Measurements from ENCODE around the gene CSNK2A1.

CSNK2A1 gene

DNA sequence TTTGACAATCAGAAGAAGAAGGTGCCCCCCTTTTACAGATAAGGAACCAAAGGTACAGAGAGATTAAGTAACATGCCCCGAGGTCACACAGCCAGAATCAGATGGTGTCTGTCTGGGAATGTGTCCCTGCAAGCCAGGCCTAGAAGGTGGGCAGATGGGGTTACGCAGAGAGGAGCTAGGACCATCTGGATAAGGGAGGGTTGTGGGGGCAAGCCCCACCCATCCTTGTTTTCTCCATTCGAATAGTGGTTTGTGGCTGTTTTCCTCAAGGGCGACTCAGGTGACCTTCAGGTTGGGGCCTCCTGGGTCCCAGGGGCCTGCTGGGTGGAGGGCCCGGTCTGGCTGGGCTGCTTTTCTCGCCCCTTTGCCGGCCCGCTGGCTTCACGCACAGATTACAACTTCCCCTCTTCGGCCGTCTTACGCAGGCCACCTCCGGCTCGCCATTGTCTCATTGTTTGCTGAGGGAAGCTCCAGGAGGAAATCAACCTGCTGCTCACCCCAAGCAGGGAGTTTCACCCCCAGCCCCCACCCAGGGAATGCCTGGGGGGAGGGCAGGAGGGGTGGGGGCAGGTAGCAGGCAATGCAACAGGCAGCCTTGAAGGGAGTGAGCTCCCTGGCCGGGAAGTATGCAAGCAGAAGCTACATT, 30.8 kb upstream of the CSNK2A1 start:
- Mint-ChIP-seq H3K27me3 (peaks cover 50 to 58% of the 10 kb centered on the region in 2 donors), H3K27ac (no peak overlapping the region), H3K4me1 (ENCODE audit: low read depth in 2 of 2) (no peaks in the 10 kb centered on the region), H3K4me3 (no peak overlapping the region), H3K9me3 (no peaks in the 10 kb centered on the region), H3K36me3 (ENCODE audit: insufficient read depth) (no peaks in the 10 kb centered on the region)
- DNase-seq (no peak), ATAC-seq (replicated peaks) (no peak)

DNA sequence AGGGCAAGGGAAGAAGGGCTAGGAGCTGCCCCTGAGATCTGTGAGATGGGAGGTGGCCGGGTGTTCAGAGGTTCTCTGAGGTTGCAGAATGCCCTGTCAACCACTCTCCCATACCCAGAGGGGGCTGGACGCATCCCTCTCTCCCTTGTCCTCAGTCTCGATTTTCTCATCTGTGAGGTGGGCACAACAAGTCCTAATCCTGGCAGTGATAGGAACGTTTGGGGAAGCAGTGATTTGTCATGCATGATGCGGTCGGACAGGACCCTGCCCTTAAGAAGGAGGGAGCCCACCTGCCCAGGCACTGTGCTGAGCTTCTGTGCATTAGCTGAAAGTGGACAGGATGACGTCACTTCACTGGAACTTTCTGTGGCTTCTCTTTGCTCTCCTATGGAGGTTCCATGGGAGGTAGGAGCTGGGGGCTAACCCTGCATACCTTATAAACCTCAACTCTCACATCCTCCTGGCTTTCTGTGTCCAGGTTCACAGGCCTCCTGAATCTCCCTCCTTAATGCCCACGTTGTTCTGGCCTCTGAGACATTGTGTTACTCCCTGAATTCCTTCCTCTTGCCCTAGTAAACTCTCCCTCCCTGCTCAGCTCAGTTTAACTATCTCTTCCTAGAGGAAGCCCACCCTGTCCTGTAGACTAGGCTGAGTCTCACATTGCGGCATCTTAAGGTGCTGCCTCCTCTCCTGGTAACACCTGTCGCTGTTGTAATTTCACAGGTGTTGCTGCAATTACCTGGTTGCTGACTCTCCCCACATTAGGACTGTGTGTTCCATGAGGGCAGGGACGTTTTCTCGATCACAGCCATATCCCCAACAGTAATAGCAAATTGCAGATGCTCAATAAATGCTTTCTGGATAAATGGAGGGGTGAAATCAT, 30.1 kb upstream of the CSNK2A1 start:
- Mint-ChIP-seq H3K4me1 (ENCODE audit: low read depth in 2 of 2) (no peaks in the 10 kb centered on the region), H3K27ac (no peak overlapping the region), H3K9me3 (no peaks in the 10 kb centered on the region), H3K4me3 (no peak overlapping the region), H3K27me3 (peaks cover 54 to 65% of the 10 kb centered on the region in 2 donors), H3K36me3 (ENCODE audit: insufficient read depth) (no peaks in the 10 kb centered on the region)
- DNase-seq (no peak), ATAC-seq (replicated peaks) (no peak)

DNA sequence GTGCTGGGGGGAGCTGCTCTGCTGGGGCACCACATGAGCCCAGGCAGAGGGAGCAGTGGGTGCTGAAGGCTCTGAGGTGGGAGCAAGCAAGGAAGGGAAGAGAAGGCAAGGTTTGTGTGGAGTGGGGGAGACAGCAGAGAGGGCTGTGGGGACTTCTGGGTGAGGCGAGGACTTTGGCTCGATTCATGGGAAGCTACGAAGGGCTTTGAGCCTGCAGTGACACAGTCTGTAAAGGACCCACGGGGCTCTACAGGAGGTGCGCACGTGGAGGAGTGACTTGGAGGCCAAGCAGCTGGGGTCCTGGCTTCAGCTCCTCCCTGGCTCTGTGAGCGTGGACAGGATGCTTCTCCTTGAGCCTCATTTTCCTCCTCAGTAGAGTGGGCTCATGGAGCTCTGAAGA, 29.1 kb upstream of the CSNK2A1 start:
- H3K36me3 Mint-ChIP-seq (ENCODE audit: insufficient read depth): no peaks in the 10 kb centered on the region
- peaks cover 56 to 75% of the 10 kb centered on the region in 2 donors for H3K27me3 Mint-ChIP-seq

DNA sequence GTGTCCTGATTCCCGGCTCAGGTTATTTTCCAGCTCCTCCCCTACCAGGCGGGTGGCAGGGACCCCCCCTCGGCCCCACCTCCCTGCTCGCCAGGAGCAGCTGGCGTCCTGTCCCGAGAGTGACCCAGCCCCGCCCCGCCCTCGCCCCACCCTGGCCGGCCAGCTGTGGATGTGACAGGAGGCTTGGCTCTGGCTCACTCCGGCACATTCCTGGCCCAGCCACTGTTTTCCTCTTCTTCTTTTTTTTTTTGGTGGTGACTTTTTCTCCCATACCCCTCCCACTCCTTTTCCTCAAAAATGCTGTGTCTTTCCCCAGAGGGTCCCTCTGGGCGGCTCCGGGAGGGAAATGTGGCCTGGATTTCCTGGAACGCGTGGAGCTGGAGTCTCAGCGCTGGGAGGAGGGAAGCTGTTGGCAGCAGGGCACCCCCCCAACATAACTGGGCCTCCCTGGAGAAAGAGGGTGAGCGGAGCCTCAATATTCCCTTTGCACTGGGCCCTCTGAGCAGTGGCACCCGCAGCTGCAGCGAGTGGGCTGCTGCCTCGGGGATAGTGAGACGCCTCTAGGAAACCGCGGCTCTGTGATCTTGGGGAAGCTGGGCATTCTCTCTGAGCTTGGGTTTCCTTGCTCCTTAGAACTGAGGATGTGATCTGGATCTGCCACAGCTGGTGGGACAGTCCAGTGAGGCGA, 28.3 kb upstream of the CSNK2A1 start:
- H3K4me3 Mint-ChIP-seq: no peak overlapping the region
- DNase-seq (no peak), ATAC-seq (replicated peaks) (no peak)
- H3K36me3 Mint-ChIP-seq (ENCODE audit: insufficient read depth): no peaks in the 10 kb centered on the region
- H3K9me3 Mint-ChIP-seq: no peaks in the 10 kb centered on the region
- no peaks in the 10 kb centered on the region for H3K4me1 Mint-ChIP-seq (ENCODE audit: low read depth in 2 of 2)
- H3K27me3 Mint-ChIP-seq: peaks cover 63 to 83% of the 10 kb centered on the region in 2 donors
- no peak overlapping the region for H3K27ac Mint-ChIP-seq

More for the DNA sequence above, 29.1 kb upstream of the CSNK2A1 start:
- no peaks in the 10 kb centered on the region for H3K4me1 Mint-ChIP-seq (ENCODE audit: low read depth in 2 of 2)
- H3K27ac Mint-ChIP-seq: no peak overlapping the region
- H3K4me3 Mint-ChIP-seq: no peak overlapping the region
- ATAC-seq (replicated peaks) (no peak), DNase-seq (no peak)
- H3K9me3 Mint-ChIP-seq: no peaks in the 10 kb centered on the region

DNA sequence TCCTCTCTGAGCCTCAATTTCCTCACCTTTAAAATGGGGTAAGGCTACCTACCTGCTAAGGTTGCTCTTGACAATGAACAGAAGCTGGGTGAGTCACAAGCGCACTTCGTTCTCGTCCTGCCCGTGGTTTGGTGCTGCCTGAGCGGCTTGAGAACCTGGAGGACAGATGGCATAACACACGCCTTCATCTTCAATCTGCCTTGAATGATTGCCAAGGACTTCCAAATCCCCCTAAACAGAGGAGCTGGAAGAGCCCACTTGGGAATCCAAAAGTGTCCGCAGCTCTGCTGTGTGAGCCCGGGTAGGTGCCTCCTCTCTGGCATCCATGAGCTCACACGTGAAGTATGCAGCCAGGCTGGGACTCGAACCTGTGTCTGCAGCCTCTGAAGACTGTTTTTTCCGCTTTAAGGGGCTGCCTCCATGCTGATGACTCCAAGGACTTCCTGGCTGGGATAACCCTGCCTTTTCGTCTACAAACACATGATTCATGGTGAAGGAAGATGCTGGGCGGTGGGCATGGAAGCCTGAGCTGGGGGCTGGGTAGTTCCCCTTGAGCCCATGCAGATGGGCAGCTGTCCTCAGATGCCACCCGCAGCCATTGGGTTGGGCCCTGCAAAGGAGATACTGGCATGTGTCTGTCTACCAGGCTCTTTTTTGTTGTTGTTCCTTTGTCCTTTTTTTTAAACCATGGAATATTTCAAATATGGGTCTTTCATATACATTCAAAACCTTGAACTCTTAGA, 25.3 kb upstream of the CSNK2A1 start:
- no peak overlapping the region for H3K27ac Mint-ChIP-seq
- no peak overlapping the region for H3K4me3 Mint-ChIP-seq
- H3K36me3 Mint-ChIP-seq (ENCODE audit: insufficient read depth): no peaks in the 10 kb centered on the region
- DNase-seq (no peak), ATAC-seq (replicated peaks) (no peak)
- H3K4me1 Mint-ChIP-seq (ENCODE audit: low read depth in 2 of 2): no peaks in the 10 kb centered on the region
- peaks cover 44 to 68% of the 10 kb centered on the region in 2 donors for H3K27me3 Mint-ChIP-seq
- no peaks in the 10 kb centered on the region for H3K9me3 Mint-ChIP-seq

DNA sequence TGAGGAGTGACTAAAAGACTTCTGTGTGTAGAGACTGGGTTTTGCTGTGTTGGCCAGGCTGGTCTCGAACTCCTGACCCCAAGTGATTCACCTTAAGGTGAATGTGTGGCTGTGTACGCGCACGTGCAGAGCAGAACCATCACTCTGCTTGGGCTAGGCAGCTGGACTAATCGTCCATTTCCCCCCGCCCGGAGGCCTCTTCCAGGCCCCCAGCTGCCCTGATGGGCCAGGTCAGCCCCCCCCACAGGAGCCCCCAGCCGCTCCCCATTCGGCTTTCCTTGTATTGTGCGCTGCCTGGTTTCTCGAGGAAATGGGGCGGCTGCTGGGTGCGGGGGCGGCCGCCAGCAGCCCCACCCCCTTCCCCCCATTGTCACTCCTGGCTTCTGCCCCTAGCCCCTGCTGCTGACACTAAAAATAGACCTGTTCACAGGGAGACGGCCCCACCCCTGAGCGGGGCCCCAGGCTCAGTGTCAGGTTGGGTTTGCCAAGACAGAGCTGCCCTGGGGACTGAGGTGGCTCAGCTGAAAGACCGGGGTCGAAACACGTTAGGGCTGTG, 24.6 kb upstream of the CSNK2A1 start:
- peaks cover 39 to 61% of the 10 kb centered on the region in 2 donors for H3K27me3 Mint-ChIP-seq
- H3K9me3 Mint-ChIP-seq: no peaks in the 10 kb centered on the region
- no peaks in the 10 kb centered on the region for H3K4me1 Mint-ChIP-seq (ENCODE audit: low read depth in 2 of 2)
- no peak overlapping the region for H3K4me3 Mint-ChIP-seq
- H3K36me3 Mint-ChIP-seq (ENCODE audit: insufficient read depth): no peaks in the 10 kb centered on the region
- DNase-seq: no peak
- no peak overlapping the region for H3K27ac Mint-ChIP-seq
- ATAC-seq (replicated peaks): no peak

DNA sequence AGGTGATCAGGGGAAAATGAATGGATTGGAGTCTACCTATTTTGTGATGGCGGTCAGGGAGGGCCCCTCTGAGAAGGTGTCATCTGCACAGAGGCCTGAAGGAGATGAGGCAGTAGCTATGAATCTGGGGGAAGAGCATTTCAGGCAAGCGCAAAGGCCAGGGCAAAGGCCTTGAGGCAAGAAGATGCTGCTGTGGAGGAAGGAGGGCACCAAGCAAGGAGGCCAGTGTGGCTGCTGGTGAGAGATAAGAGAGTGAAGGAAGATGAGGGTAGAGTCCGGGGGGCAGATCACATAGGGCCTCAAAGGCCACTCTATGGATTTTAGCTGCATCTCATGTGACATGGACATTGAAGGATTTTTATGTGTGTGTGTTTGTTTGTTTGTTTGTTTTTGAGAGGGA, 20.6 kb upstream of the CSNK2A1 start:
- peaks cover 3 to 4% of the 10 kb centered on the region in 2 donors for H3K4me1 Mint-ChIP-seq (ENCODE audit: low read depth in 2 of 2)
- ATAC-seq (replicated peaks): no peak

DNA sequence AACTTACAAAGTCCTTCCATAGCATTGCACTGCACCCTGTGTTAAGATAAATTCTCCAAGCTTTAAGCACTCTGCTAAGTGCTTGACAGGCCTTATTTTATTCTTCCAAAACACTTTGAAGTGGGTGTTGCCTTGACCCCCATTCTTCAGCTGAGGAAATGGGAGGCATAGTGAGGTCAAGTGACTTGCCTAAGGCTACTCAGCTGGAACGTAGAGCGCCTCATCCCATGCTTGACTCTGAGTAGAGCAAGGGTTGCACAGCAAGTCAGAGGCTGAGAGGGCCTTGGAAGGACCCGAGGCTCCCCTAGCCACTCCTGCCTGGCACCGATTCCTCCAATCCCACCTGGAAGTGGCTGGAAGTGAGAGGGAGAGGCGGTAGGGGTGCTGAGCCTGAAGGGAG, 19.6 kb upstream of the CSNK2A1 start:
- Mint-ChIP-seq H3K36me3 (ENCODE audit: insufficient read depth) (no peaks in the 10 kb centered on the region), H3K4me1 (ENCODE audit: low read depth in 2 of 2) (peaks cover 3 to 4% of the 10 kb centered on the region in 2 donors), H3K27me3 (peaks cover 29 to 47% of the 10 kb centered on the region in 2 donors), H3K9me3 (no peaks in the 10 kb centered on the region), H3K27ac (no peak overlapping the region), H3K4me3 (no peak overlapping the region)
- no peak for DNase-seq
- no peak for ATAC-seq (replicated peaks)

More for the DNA sequence above, 20.6 kb upstream of the CSNK2A1 start:
- Mint-ChIP-seq H3K9me3 (no peaks in the 10 kb centered on the region), H3K4me3 (no peak overlapping the region), H3K27me3 (peaks cover 33 to 55% of the 10 kb centered on the region in 2 donors), H3K36me3 (ENCODE audit: insufficient read depth) (no peaks in the 10 kb centered on the region), H3K27ac (no peak overlapping the region)
- no peak for DNase-seq

DNA sequence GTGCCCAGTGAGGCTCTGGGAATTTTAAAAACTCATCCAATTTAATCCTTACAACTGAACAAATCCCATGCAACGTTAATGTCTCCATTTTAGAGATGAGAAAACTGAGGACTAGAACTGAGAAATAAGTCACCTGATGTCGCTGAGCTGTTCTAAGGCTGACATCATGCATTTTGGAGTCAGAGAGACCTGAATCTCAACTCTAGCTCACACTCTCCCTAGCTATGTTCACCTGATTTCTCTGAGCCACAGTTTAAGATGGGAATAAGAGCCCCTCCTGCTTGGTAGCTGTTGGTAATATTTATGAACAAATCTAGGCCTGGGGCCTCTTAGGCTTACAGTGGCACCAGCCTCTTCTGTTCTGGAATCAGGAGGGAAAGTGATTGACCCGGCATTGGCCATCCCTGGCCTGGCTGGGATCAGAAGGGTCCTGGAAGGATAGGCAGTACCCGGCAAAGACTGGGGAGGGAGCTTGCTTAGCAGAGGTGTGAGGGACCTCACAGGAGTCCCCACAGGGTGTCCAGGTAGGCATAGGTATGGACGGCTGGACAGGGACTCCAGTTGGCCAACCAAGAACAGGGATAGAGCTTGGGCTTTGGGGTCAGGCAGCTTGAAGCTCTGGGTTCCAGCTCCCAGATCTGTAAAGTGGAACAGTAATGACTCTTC, 18.8 kb upstream of the CSNK2A1 start:
- Mint-ChIP-seq H3K27me3 (peaks cover 26 to 39% of the 10 kb centered on the region in 2 donors), H3K4me3 (no peak overlapping the region), H3K9me3 (no peaks in the 10 kb centered on the region), H3K27ac (no peak overlapping the region), H3K4me1 (ENCODE audit: low read depth in 2 of 2) (peaks cover 3 to 4% of the 10 kb centered on the region in 2 donors), H3K36me3 (ENCODE audit: insufficient read depth) (no peaks in the 10 kb centered on the region)
- DNase-seq (no peak), ATAC-seq (replicated peaks) (no peak)

DNA sequence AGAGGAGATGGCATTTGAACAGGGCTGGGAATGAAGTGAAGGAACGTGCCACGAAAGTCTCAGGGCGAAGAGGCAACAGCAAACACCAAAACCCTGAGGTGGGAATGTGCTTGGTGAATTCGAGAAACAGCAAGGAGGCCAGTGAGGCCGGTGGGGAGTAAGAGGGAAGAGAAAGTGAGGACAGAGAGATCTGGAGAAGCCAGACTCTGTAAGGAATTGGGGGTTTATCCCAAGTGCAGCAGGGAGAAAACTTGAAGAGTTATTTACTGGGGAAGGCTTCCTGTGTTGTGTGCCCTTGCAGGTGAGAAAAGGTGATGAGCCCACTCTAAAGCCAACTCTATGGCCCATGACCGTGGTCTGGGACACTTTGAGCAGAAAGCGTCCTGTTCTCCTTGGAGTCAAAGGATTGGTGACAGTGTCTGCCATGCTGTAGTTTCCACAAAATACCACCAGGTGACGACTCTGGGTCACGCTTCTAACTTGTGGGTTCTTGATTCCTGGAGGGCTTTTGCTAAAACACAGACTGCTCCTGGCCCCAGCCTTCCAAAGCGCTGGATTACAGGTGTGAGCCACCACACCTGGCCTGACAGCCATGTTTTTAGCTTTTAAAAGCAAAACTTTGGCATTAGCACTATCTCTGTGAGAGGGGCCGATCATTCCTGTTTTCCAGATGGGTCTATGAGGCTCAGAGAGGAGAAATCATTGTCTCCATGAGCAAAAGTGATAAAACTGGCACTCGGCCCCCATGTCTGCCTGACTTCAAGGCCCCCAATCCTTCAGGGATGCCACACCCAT, 18.0 kb upstream of the CSNK2A1 start:
- H3K9me3 Mint-ChIP-seq: no peaks in the 10 kb centered on the region
- DNase-seq (peak; percentile 12 to 39 (median 21)), ATAC-seq (replicated peaks) (peak; percentile 46)
- no peaks in the 10 kb centered on the region for H3K36me3 Mint-ChIP-seq (ENCODE audit: insufficient read depth)
- H3K4me3 Mint-ChIP-seq: no peak overlapping the region
- peaks cover 21 to 32% of the 10 kb centered on the region in 2 donors for H3K27me3 Mint-ChIP-seq
- H3K27ac Mint-ChIP-seq: no peak overlapping the region
- H3K4me1 Mint-ChIP-seq (ENCODE audit: low read depth in 2 of 2): peaks cover 3 to 4% of the 10 kb centered on the region in 2 donors

DNA sequence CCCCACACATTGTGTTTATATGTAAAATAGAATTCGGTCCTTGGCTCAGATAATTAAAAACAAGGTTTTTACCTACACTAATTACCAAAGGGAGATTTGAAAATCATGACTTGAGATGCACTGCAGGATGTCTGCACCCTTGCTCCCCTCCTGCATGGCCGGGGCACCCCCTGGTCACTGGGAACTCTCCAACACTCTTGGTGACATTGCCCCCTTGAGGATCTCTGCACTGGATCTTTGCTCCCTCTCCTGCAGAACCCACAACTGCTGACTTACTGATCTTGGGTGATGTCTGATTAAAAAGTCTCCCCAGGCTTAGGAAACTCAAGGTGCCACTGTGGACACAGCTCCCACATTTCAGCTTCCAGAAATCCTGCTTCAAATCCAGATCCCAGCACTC, 17.1 kb upstream of the CSNK2A1 start:
- Mint-ChIP-seq H3K27me3 (peaks cover 26 to 33% of the 10 kb centered on the region in 2 donors), H3K9me3 (no peaks in the 10 kb centered on the region), H3K27ac (no peak overlapping the region), H3K4me3 (no peak overlapping the region), H3K36me3 (ENCODE audit: insufficient read depth) (no peaks in the 10 kb centered on the region), H3K4me1 (ENCODE audit: low read depth in 2 of 2) (peaks cover 3 to 4% of the 10 kb centered on the region in 2 donors)
- no peak for ATAC-seq (replicated peaks)
- no peak for DNase-seq

DNA sequence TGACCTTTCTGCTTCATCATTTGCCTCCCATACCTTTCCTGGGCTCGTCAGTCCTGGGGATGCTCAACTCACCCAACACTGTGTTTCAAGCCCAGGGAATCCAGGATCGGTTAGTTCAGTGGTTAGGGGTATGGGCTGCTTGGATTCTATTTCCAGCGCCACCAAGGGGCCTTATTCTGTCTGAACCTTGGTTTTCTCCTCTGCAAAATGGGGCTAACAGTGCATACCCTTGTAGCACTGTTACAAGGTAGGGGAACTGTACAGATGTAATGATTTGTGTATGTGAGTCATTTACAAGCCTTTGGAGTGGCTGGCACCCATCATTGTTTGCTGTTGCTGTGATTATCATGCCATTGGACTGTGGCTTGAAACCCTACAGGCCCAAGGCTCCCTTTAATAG, 14.5 kb upstream of the CSNK2A1 start:
- Mint-ChIP-seq H3K4me1 (ENCODE audit: low read depth in 2 of 2) (peaks cover 3 to 4% of the 10 kb centered on the region in 2 donors), H3K27ac (no peak overlapping the region), H3K36me3 (ENCODE audit: insufficient read depth) (no peaks in the 10 kb centered on the region), H3K27me3 (peaks cover 46 to 49% of the 10 kb centered on the region in 2 donors), H3K4me3 (no peak overlapping the region), H3K9me3 (no peaks in the 10 kb centered on the region)
- DNase-seq: no peak
- ATAC-seq (replicated peaks): no peak
